Peyer's patch (tissue), 4 donors: ENCODE results near the gene VTA1.

Experiments used
- CTCF ChIP-seq, 6 experiments: fragments of 450-650 bp in 4 of 6; fragments of 200-600 bp in 2 of 6; sonication (generic) in 1 of 6; IDR thresholded peaks; one replicate each; pipeline ENCODE4 v1.5.1; 2017 to 2019; ENCODE audit warnings: antibody characterized with exemption in 6 of 6, mild to moderate bottlenecking in 3 of 6, moderate library complexity in 1 of 6
- POLR2A ChIP-seq, 2 donors: fragments of 450-650 bp; IDR thresholded peaks; one replicate each; pipeline ENCODE4 v1.5.1; 2017; ENCODE audit warnings: antibody characterized with exemption in 2 of 2, mild to moderate bottlenecking in 2 of 2, moderate library complexity in 2 of 2

GRCh38 chr6:142235272-142235671, 88.2 kb downstream of the VTA1 start:
- TF ChIP-seq POLR2A (IDR thresholded peaks at IDR 0.05) (no peak), CTCF (IDR thresholded peaks at IDR 0.05) (no peak)
